Glutamatergic neuron (in vitro differentiated cells): ENCODE data around the gene CLSTN1. TPM values are rescaled to one million over a fixed set of nuclear protein-coding genes. Genes with fewer than 3 reads are reported as not detected.

ENCODE experiments used
- DNase-seq: peaks from one replicate; pipeline ENCODE4 v3.0.0; 2022
- H3K27ac Mint-ChIP-seq: one replicate; pipeline ENCODE4 v1.8.0; 2020; ENCODE audit warnings: mild to moderate bottlenecking, mixed read lengths, inconsistent platforms; ENCODE audit not compliant: unreplicated experiment
- H3K27me3 Mint-ChIP-seq: one replicate; pipeline ENCODE4 v1.8.0; 2020; ENCODE audit warnings: mild to moderate bottlenecking, moderate library complexity, mixed read lengths, inconsistent platforms; ENCODE audit not compliant: unreplicated experiment
- H3K36me3 Mint-ChIP-seq: one replicate; pipeline ENCODE4 v1.8.0; 2020; ENCODE audit warnings: mild to moderate bottlenecking, mixed read lengths, inconsistent platforms; ENCODE audit not compliant: unreplicated experiment
- H3K4me1 Mint-ChIP-seq: one replicate; pipeline ENCODE4 v1.8.0; 2020; ENCODE audit warnings: mild to moderate bottlenecking, low read depth, mixed read lengths, inconsistent platforms; ENCODE audit not compliant: unreplicated experiment
- H3K4me3 Mint-ChIP-seq: one replicate; pipeline ENCODE4 v1.8.0; 2020; ENCODE audit warnings: mild to moderate bottlenecking, mixed read lengths, inconsistent platforms; ENCODE audit not compliant: unreplicated experiment
- H3K9me3 Mint-ChIP-seq: one replicate; pipeline ENCODE4 v1.8.0; 2020; ENCODE audit warnings: mild to moderate bottlenecking, moderate library complexity, mixed read lengths, inconsistent platforms; ENCODE audit not compliant: unreplicated experiment
- total RNA-seq: library from RNA; stranded (reverse); fragmentation: NEBNext Ultra II Directional; extraction: Animal tissue kit (Norgen Biotek cat#: 25700); gene quantifications from one replicate; pipeline ENCODE4 v1.2.1, GENCODE V29; 2021; ENCODE audit not compliant: unreplicated experiment
- TF ChIP-seq, protein P1 (sequence below): fragments of 200-600 bp; sonication (generic); IDR thresholded peaks from one replicate; pipeline ENCODE4 v1.5.0; 2021; ENCODE audit not compliant: partially characterized antibody, unreplicated experiment

The CLSTN1 gene
- total RNA-seq, 1 donor from 2014 or later = 139 TPM

DNA sequence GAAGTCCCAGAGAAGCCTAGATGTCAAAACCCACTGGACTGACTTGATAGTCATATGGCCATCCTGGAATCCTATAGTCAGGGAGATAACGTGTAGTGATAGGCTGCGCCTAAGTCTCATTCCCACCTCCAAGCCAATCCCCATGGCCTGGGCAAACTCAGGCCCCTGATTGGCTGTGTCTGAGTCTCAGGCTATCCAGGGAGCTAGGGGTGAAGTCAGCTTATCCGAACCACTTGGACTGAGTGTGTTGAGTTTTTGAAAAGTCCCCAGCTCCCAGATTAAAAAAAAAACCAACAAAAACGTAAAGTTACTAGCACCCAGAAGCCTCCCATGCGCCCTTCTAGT, 120.6 kb downstream of the CLSTN1 start:
- no peak for DNase-seq
- Mint-ChIP-seq H3K27ac (no peak overlapping the region), H3K27me3 (no peaks in the 10 kb centered on the region), H3K9me3 (peaks cover 4% of the 10 kb centered on the region), H3K4me3 (no peak overlapping the region), H3K4me1 (no peaks in the 10 kb centered on the region), H3K36me3 (peaks cover 11% of the 10 kb centered on the region)
- TF ChIP-seq, protein P1, sequence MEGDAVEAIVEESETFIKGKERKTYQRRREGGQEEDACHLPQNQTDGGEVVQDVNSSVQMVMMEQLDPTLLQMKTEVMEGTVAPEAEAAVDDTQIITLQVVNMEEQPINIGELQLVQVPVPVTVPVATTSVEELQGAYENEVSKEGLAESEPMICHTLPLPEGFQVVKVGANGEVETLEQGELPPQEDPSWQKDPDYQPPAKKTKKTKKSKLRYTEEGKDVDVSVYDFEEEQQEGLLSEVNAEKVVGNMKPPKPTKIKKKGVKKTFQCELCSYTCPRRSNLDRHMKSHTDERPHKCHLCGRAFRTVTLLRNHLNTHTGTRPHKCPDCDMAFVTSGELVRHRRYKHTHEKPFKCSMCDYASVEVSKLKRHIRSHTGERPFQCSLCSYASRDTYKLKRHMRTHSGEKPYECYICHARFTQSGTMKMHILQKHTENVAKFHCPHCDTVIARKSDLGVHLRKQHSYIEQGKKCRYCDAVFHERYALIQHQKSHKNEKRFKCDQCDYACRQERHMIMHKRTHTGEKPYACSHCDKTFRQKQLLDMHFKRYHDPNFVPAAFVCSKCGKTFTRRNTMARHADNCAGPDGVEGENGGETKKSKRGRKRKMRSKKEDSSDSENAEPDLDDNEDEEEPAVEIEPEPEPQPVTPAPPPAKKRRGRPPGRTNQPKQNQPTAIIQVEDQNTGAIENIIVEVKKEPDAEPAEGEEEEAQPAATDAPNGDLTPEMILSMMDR = no peak

DNA sequence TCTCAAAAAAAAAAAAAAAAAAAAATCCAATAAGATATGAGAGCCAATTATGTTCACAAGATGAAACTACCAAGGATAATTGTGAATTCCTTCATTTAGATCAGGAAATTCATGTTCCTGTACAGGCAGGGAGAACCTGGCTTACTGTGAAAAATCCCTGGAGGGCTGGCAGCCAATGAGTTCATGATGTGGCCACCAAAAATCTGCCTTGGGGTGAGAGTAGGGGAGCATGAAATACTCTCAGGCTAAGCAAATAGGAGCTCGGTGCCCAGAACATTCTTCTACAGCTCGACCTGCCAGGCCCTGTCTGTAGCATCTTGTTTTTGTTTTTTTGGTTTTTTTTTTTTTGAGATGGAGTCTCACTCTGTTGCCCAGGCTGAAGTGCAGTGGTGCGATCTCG, 122.1 kb downstream of the CLSTN1 start:
- no peak for DNase-seq
- H3K4me1 Mint-ChIP-seq = no peaks in the 10 kb centered on the region
- H3K4me3 Mint-ChIP-seq = no peak overlapping the region
- H3K27ac Mint-ChIP-seq = no peak overlapping the region
- no peaks in the 10 kb centered on the region for H3K27me3 Mint-ChIP-seq
- TF ChIP-seq, protein P1 = no peak
- peaks cover 4% of the 10 kb centered on the region for H3K9me3 Mint-ChIP-seq
- H3K36me3 Mint-ChIP-seq = peaks cover 11% of the 10 kb centered on the region

DNA sequence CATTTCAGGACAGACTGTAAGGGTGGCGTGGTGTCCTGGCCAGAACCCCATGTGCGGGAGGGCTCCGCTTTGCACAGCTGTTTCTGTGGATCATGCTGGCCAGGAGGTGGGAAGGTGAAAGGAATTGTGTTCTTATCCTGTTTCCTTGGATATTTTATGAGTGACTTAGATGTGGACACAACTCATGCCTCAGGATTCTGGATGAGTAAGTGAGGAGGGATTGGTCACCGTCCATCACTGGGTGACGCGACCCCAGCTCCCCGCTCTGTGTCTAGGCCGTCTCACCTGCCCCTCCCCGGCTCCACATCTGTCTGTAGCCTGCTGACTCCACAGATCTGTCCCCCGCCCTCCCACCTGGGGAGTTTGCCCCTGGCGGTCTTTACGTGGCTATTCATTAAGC, 123.4 kb downstream of the CLSTN1 start:
- Mint-ChIP-seq H3K27ac (no peak overlapping the region), H3K9me3 (peaks cover 3% of the 10 kb centered on the region), H3K27me3 (no peaks in the 10 kb centered on the region), H3K4me1 (no peaks in the 10 kb centered on the region), H3K4me3 (no peak overlapping the region), H3K36me3 (peaks cover 11% of the 10 kb centered on the region)
- DNase-seq = no peak
- TF ChIP-seq, protein P1 = no peak

DNA sequence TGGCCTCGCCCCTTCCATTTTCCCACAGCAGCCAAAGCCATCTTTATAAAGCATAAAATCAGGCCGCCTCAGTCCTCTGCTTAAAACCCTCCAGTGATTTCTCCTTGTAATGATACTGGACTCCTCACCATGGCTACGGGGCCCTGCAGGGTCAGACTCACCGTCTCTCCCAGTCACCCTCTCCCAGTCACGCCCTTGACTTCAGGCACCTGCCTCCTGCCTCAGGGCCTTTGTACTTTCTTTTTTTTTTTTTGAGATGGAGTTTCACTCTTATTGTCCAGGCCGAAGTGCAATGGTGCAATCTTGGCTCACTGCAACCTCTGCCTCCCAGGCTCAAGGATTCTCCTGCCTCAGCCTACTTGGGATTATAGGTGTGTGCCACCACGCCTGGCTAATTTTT, 124.4 kb downstream of the CLSTN1 start:
- Mint-ChIP-seq H3K4me3 (no peak overlapping the region), H3K27me3 (no peaks in the 10 kb centered on the region), H3K4me1 (no peaks in the 10 kb centered on the region), H3K27ac (no peak overlapping the region), H3K9me3 (peaks cover 2% of the 10 kb centered on the region), H3K36me3 (peaks cover 11% of the 10 kb centered on the region)
- TF ChIP-seq, protein P1 = no peak
- DNase-seq = no peak

DNA sequence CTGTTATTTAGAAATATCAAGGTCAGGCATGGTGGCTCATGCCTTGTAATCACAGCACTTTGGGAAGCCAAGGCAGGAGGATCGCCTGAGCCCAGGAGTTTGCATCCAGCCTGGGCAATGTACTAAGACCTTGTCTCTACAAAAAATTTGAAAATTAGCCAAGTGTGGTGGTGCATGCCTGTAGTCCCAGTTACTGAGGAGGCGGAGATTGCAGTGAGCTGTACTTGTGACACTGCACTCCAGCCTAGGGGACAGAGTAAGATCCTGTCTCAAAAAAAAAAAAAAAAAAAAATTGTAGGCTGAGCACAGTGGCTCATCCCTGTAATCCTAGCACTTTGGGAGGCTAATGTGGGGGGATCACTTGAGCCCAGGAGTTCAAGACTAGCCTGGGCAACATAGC, 127.0 kb downstream of the CLSTN1 start:
- Mint-ChIP-seq H3K9me3 (peaks cover 4% of the 10 kb centered on the region), H3K27ac (no peak overlapping the region), H3K4me1 (peaks cover 3% of the 10 kb centered on the region), H3K4me3 (no peak overlapping the region), H3K36me3 (no peaks in the 10 kb centered on the region), H3K27me3 (no peaks in the 10 kb centered on the region)
- TF ChIP-seq, protein P1 = no peak
- no peak for DNase-seq
